ENCODE results near the gene EXOC2. TPM values are rescaled to one million over a fixed set of nuclear protein-coding genes. Genes with fewer than 3 reads are reported as not detected.

Gene EXOC2
- total RNA-seq, 4 donors from 2014 or later, result 7.6 to 22.5 (median 20.2) TPM

- Histone ChIP-seq H3K4me3 (no peak overlapping the region), H3K4me1 (peaks cover 0 to 10% (median 0%) of the 10 kb centered on the region in 4 donors), H3K27ac (peak overlapping the region in 3 of 4 donors; percentile 39 to 92 (median 47)), H3K36me3 (no peaks in the 10 kb centered on the region), H3K27me3 (peaks cover 40% of the 10 kb centered on the region), H3K9me3 (no peaks in the 10 kb centered on the region)
- DNase-seq, result no peak
- in situ Hi-C loops (cut with MboI; ENCODE audit: low pct_ligation_motif_present in 1 of 4, low pct_unique_long_range_greater_than_20kb in 1 of 4, low sequenced_read_pairs in 3 of 4) (loop anchor here in 1 of 4 donors (25.0 kb wide), 1 partner anchor 681 kb away; the partner anchor contains the start of gene FOXF2), intact Hi-C loops (cut with DNase I; ENCODE audit: low total_unique reads) (no loop called here)
- TF ChIP-seq POLR2AphosphoS5 (IDR thresholded peaks at IDR 0.05), result no peak
- TF ChIP-seq CTCF (IDR thresholded peaks at IDR 0.05), result no peak
- TF ChIP-seq EP300 (IDR thresholded peaks at IDR 0.05; ENCODE audit: low read depth), result no peak
- no peak for TF ChIP-seq POLR2A (IDR thresholded peaks at IDR 0.05)
- WGBS, 2 donors (ENCODE audit: low coverage in 1 of 2), result 81 to 85% methylated on average over 6 of the region's 6 CpGs
These were observed 13.2 kb upstream of the EXOC2 start for GRCh38 chr6:706146-706545.

- no peak for DNase-seq
- Histone ChIP-seq H3K4me3 (no peak overlapping the region), H3K36me3 (no peaks in the 10 kb centered on the region), H3K27ac (peak overlapping the region in 2 of 4 donors; percentile 23 to 39), H3K4me1 (peaks cover 0 to 2% (median 0%) of the 10 kb centered on the region in 4 donors), H3K27me3 (peaks cover 29% of the 10 kb centered on the region), H3K9me3 (no peaks in the 10 kb centered on the region)
- intact Hi-C loops (cut with DNase I; ENCODE audit: low total_unique reads), result no loop called here
- in situ Hi-C loops (cut with MboI; ENCODE audit: low pct_ligation_motif_present in 1 of 4, low pct_unique_long_range_greater_than_20kb in 1 of 4, low sequenced_read_pairs in 3 of 4), result loop anchor here in 1 of 4 donors (25.0 kb wide), 1 partner anchor 682 kb away; the partner anchor contains the start of gene FOXF2
- WGBS, 2 donors (ENCODE audit: low coverage in 1 of 2), result 20 to 28% methylated on average over 4 of the region's 4 CpGs
- TF ChIP-seq CTCF (IDR thresholded peaks at IDR 0.05) (no peak), POLR2AphosphoS5 (IDR thresholded peaks at IDR 0.05) (peak in 1 of 3 donors; percentile 10), EP300 (IDR thresholded peaks at IDR 0.05; ENCODE audit: low read depth) (no peak)
These were observed 12.1 kb upstream of the EXOC2 start for GRCh38 chr6:705047-705446.

- intact Hi-C loops (cut with DNase I; ENCODE audit: low total_unique reads) (no loop called here), in situ Hi-C loops (cut with MboI; ENCODE audit: low pct_ligation_motif_present in 1 of 4, low pct_unique_long_range_greater_than_20kb in 1 of 4, low sequenced_read_pairs in 3 of 4) (loop anchor here in 1 of 4 donors (25.0 kb wide), 1 partner anchor 683 kb away; the partner anchor contains the start of gene FOXF2)
- Histone ChIP-seq H3K27ac (peak overlapping the region in 2 of 4 donors; percentile 19 to 39), H3K4me1 (no peaks in the 10 kb centered on the region), H3K4me3 (no peak overlapping the region), H3K27me3 (peaks cover 19% of the 10 kb centered on the region), H3K9me3 (no peaks in the 10 kb centered on the region), H3K36me3 (no peaks in the 10 kb centered on the region)
- no peak for DNase-seq
- TF ChIP-seq EP300 (IDR thresholded peaks at IDR 0.05; ENCODE audit: low read depth), result no peak
- no peak for TF ChIP-seq CTCF (IDR thresholded peaks at IDR 0.05)
- TF ChIP-seq POLR2A (IDR thresholded peaks at IDR 0.05), result no peak
- TF ChIP-seq POLR2AphosphoS5 (IDR thresholded peaks at IDR 0.05), result no peak
- 75 to 80% methylated on average over 5 to 6 of the region's 6 CpGs for WGBS, 2 donors (ENCODE audit: low coverage in 1 of 2)
These were observed 11.1 kb upstream of the EXOC2 start for GRCh38 chr6:704046-704445.

GRCh38 chr6:703552-703951, 10.6 kb upstream of the EXOC2 start:
- Histone ChIP-seq H3K4me3 (no peak overlapping the region), H3K9me3 (no peaks in the 10 kb centered on the region), H3K4me1 (no peaks in the 10 kb centered on the region), H3K27me3 (peaks cover 18% of the 10 kb centered on the region), H3K36me3 (no peaks in the 10 kb centered on the region), H3K27ac (no peak overlapping the region)
- intact Hi-C loops (cut with DNase I; ENCODE audit: low total_unique reads) (no loop called here), in situ Hi-C loops (cut with MboI; ENCODE audit: low pct_ligation_motif_present in 1 of 4, low pct_unique_long_range_greater_than_20kb in 1 of 4, low sequenced_read_pairs in 3 of 4) (loop anchor here in 1 of 4 donors (25.0 kb wide), 1 partner anchor 684 kb away; the partner anchor contains the start of gene FOXF2)
- WGBS, 2 donors (ENCODE audit: low coverage in 1 of 2), result 82% methylated on average over 3 of the region's 3 CpGs
- TF ChIP-seq EP300 (IDR thresholded peaks at IDR 0.05; ENCODE audit: low read depth), result no peak
- no peak for TF ChIP-seq POLR2AphosphoS5 (IDR thresholded peaks at IDR 0.05)
- no peak for TF ChIP-seq CTCF (IDR thresholded peaks at IDR 0.05)
- no peak for TF ChIP-seq POLR2A (IDR thresholded peaks at IDR 0.05)
- DNase-seq, result no peak

Measured in transverse colon (tissue), 4 donors.